HG03342 (cell line): ENCODE results near the gene GNPAT.

Source experiments
- ATAC-seq: cut with Tn5 transposase; IDR thresholded peaks from one replicate; pipeline ENCODE4 v1.9.1; 2021; ENCODE audit warnings: mild to moderate bottlenecking, moderate library complexity; ENCODE audit not compliant: unreplicated experiment

GNPAT gene

GRCh38 chr1:231242516-231243198 is 1.6 kb downstream of the GNPAT start:
- no peak for ATAC-seq

GRCh38 chr1:231248778-231249177 is 7.8 kb downstream of the GNPAT start:
- ATAC-seq = no peak

GRCh38 chr1:231252336-231252735 is 11.3 kb downstream of the GNPAT start:
- no peak for ATAC-seq

GRCh38 chr1:231260351-231260750 is 19.3 kb downstream of the GNPAT start:
- no peak for ATAC-seq

- no peak for ATAC-seq
These were observed 23.6 kb downstream of the GNPAT start for GRCh38 chr1:231264642-231265041.

- ATAC-seq = no peak
These were observed 24.4 kb downstream of the GNPAT start for GRCh38 chr1:231265379-231265778.

- no peak for ATAC-seq
These were observed 25.9 kb downstream of the GNPAT start for GRCh38 chr1:231266811-231267322.

GRCh38 chr1:231272173-231272572 is 31.2 kb downstream of the GNPAT start:
- no peak for ATAC-seq

- ATAC-seq = no peak
These were observed 31.9 kb downstream of the GNPAT start for GRCh38 chr1:231272880-231273279.

- ATAC-seq = no peak
These were observed 33.3 kb downstream of the GNPAT start for GRCh38 chr1:231274119-231274825.

GRCh38 chr1:231278100-231278790 is 37.2 kb downstream of the GNPAT start:
- ATAC-seq = no peak

- no peak for ATAC-seq
These were observed 38.1 kb downstream of the GNPAT start for GRCh38 chr1:231279081-231279480.

- ATAC-seq = no peak
These were observed 38.7 kb downstream of the GNPAT start for GRCh38 chr1:231279683-231280082.

GRCh38 chr1:231284441-231284840 is 43.4 kb downstream of the GNPAT start:
- ATAC-seq = no peak

GRCh38 chr1:231286603-231287002 is 45.6 kb downstream of the GNPAT start:
- ATAC-seq = no peak

GRCh38 chr1:231295938-231296337 is 54.9 kb downstream of the GNPAT start:
- ATAC-seq = no peak

- no peak for ATAC-seq
These were observed 61.0 kb downstream of the GNPAT start for GRCh38 chr1:231301990-231302389.

GRCh38 chr1:231310391-231310934 is 69.5 kb downstream of the GNPAT start:
- no peak for ATAC-seq

GRCh38 chr1:231311720-231312431 is 70.9 kb downstream of the GNPAT start:
- no peak for ATAC-seq

- ATAC-seq = no peak
These were observed 71.4 kb downstream of the GNPAT start for GRCh38 chr1:231312432-231312788.

- ATAC-seq = no peak
These were observed 72.6 kb downstream of the GNPAT start for GRCh38 chr1:231313661-231314060.
